Hematopoietic multipotent progenitor cell treated with erythropoietin and hydrocortisone succinate and interleukin-3 and kit ligand, for 15 days (in vitro differentiated cells): ENCODE measurements around the gene CDKL4.
"Not testable (repeated sequence)": the region's sequence is repeated elsewhere in the genome, so short reads cannot be mapped to it uniquely, and the experiment has no call there.

Experiments
- DNase-seq: peaks from one replicate; pipeline ENCODE4 v3.0.0-alpha.2; 2015; ENCODE audit warnings: low spot score

The CDKL4 gene

GRCh38 chr2:39141334-39142271 lies 102.2 kb downstream of the CDKL4 start:
- DNase-seq = peak; percentile 92

GRCh38 chr2:39140948-39141333 lies 102.8 kb downstream of the CDKL4 start:
- not testable (repeated sequence) for DNase-seq

- DNase-seq = no peak
These were observed 103.4 kb downstream of the CDKL4 start for GRCh38 chr2:39140322-39140847.

GRCh38 chr2:39139511-39140237 lies 104.1 kb downstream of the CDKL4 start:
- peak; percentile 55 for DNase-seq

GRCh38 chr2:39138837-39139211 lies 104.9 kb downstream of the CDKL4 start:
- no peak for DNase-seq

GRCh38 chr2:39138187-39138836 lies 105.5 kb downstream of the CDKL4 start:
- not testable (repeated sequence) for DNase-seq

- no peak for DNase-seq
These were observed 107.0 kb downstream of the CDKL4 start for GRCh38 chr2:39136799-39137198.

- no peak for DNase-seq
These were observed 108.0 kb downstream of the CDKL4 start for GRCh38 chr2:39135690-39136259.

- no peak for DNase-seq
These were observed 110.4 kb downstream of the CDKL4 start for GRCh38 chr2:39133215-39133851.

- DNase-seq = no peak
These were observed 114.8 kb downstream of the CDKL4 start for GRCh38 chr2:39128919-39129391.

GRCh38 chr2:39127973-39128372 lies 115.8 kb downstream of the CDKL4 start:
- DNase-seq = no peak
